Lower leg skin (tissue), 3 donors: ENCODE measurements around the gene HAVCR2.

ENCODE experiments used
- POLR2A ChIP-seq, 2 donors: fragments of 450-650 bp; IDR thresholded peaks; one replicate each; pipeline ENCODE4 v1.6.1; 2016 to 2017; ENCODE audit warnings: antibody characterized with exemption in 2 of 2, mild to moderate bottlenecking in 1 of 2, moderate library complexity in 1 of 2
- TF ChIP-seq, protein P1 (sequence below), 3 donors: fragments of 450-650 bp; IDR thresholded peaks; one replicate each; pipeline ENCODE4 v1.5.1; 2016; ENCODE audit warnings: antibody characterized with exemption in 3 of 3, mild to moderate bottlenecking in 3 of 3, moderate library complexity in 2 of 3

DNA sequence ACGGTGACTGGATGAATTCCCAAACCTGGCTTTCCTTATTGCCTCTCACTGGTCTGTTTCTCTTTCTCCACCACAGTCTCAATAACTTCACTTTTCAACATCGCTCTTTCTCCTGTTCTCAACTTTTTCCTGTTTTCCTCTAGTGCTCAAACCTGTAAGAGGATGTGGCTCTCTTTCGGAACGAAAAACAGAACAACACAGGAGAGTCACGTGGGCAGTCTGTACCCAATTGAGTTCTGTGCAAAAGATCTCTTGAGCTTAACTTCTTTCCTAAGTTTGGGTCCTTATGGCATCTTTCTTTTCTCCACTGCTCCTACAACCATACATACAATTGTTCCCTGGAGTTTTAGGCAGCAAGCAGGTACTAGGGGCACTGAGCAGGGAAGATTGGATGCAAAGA is 58.8 kb downstream of the HAVCR2 start:
- TF ChIP-seq, protein P1, sequence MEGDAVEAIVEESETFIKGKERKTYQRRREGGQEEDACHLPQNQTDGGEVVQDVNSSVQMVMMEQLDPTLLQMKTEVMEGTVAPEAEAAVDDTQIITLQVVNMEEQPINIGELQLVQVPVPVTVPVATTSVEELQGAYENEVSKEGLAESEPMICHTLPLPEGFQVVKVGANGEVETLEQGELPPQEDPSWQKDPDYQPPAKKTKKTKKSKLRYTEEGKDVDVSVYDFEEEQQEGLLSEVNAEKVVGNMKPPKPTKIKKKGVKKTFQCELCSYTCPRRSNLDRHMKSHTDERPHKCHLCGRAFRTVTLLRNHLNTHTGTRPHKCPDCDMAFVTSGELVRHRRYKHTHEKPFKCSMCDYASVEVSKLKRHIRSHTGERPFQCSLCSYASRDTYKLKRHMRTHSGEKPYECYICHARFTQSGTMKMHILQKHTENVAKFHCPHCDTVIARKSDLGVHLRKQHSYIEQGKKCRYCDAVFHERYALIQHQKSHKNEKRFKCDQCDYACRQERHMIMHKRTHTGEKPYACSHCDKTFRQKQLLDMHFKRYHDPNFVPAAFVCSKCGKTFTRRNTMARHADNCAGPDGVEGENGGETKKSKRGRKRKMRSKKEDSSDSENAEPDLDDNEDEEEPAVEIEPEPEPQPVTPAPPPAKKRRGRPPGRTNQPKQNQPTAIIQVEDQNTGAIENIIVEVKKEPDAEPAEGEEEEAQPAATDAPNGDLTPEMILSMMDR (IDR thresholded peaks at IDR 0.05), result no peak
- TF ChIP-seq POLR2A (IDR thresholded peaks at IDR 0.05), result no peak
